Heart left ventricle (tissue), 13 donors: ENCODE data around the gene PGC.

ENCODE experiments used
- CTCF ChIP-seq, 12 donors: fragments of 200-600 bp; sonication (generic) in 4 of 12; IDR thresholded peaks; one replicate each; pipeline versions ENCODE4 v1.5.0 to v1.8.0; 2018 to 2022; ENCODE audit warnings: antibody characterized with exemption in 12 of 12, mild to moderate bottlenecking in 5 of 12
- POLR2A ChIP-seq, 2 donors: fragments of 450-650 bp; IDR thresholded peaks; one replicate each; pipeline ENCODE4 v1.6.1; 2017; ENCODE audit warnings: antibody characterized with exemption in 2 of 2, mild to moderate bottlenecking in 2 of 2, moderate library complexity in 2 of 2
- donor health status: ischemic (EF 13 %, LVEDD 7.1; RV severe dilation, severe dysfunction).
- donor health status: DM: no; HTN: yes; CAD: no.
- donor health status: DM: no; HTN: no; CAD: no.
- donor health status: ischemic (EF 25% LVEDD 6.9; RV normal size, moderate dysfunction).
- donor health status: ischemic (EF 25% LVEDD 5.7; RV mildly dilated, moderate dysfunction).
- donor health status: ischemic (EF 35%, LVEDD 5.7; RV mildly dilated, moderate dysfunction).
- donor health status: nonischemic (EF 11% LVEDD 7.7; RV severe dilation, severe dysfunction).
- donor health status: DM: yes; HTN: yes; CAD: no.
- donor health status: PGD.
- donor health status: ischemic (EF 29% LVEDD 5.4; RV normal size, mild dysfunction).
- donor health status: nonischemic (EF 23%, LVEDD 6.1; RV moderate dilation, normal function).

GRCh38 chr6:41759905-41760579 lies 12.8 kb upstream of the PGC start:
- TF ChIP-seq CTCF (IDR thresholded peaks at IDR 0.05), result no peak
- TF ChIP-seq POLR2A (IDR thresholded peaks at IDR 0.05), result no peak
